HCT116 (cell line): ENCODE data around the gene MED10. TPM values are rescaled to one million over a fixed set of nuclear protein-coding genes. Genes with fewer than 3 reads are reported as not detected.

Experiments used
- ATAC-seq: fragments of 200-7000 bp; cut with Tn5 transposase; 2 replicates; pipeline ENCODE4 v1.9.1; 2020; ENCODE audit warnings: mild to moderate bottlenecking, moderate library complexity
- BruUV-seq: library from RNA; stranded (reverse); fragments of 400-500 nt; replicated peaks from 2 replicates; lab custom pipeline; 2021; lab: Mats Ljungman, UMichigan
- CTCF ChIA-PET: fragments of 300-600 bp; sonication (Branson Sonifier 250); formaldehyde crosslinking; loops from one replicate; lab custom pipeline; 2021; ENCODE audit warnings: antibody characterized with exemption; lab: Charles Lee
- POLR2A ChIA-PET: fragments of 300-600, 350-600 bp; sonication (Branson Sonifier 250); formaldehyde crosslinking; loops from one replicate; lab custom pipeline; 2021; ENCODE audit warnings: antibody characterized with exemption; lab: Charles Lee
- RAD21 ChIA-PET, 2 experiments: fragments of 300-600 bp; sonication (Branson Sonifier 250); formaldehyde crosslinking; loops; one replicate each; lab custom pipeline; 2023; ENCODE audit warnings: low total read pairs in 2 of 2; ENCODE audit not compliant: uncharacterized antibody in 2 of 2, unreplicated experiment in 2 of 2, low non-redundant PET in 1 of 2; lab: Charles Lee
- DNase-seq: peaks from one replicate; pipeline ENCODE4 v3.0.0-alpha.2; 2010; ENCODE audit warnings: low read depth, low spot score
- H2AFZ ChIP-seq: fragments of 200-600 bp; shearing (Covaris generic), sonication (generic); 2 replicates; pipeline ENCODE4 v1.6.1; 2017; ENCODE audit warnings: low read depth, mixed run types, mixed read lengths, antibody characterized with exemption, low read length; ENCODE audit not compliant: poor library complexity, severe bottlenecking
- H3K27ac ChIP-seq: 2 replicates; pipeline ENCODE4 v1.5.1; 2012; ENCODE audit warnings: low read depth, low read length
- H3K27me3 ChIP-seq: fragments of 200-600 bp; sonication (generic); 2 replicates; pipeline ENCODE4 v1.6.1; 2016; ENCODE audit warnings: mixed run types, low read length, mixed read lengths; ENCODE audit not compliant: insufficient read depth
- H3K36me3 ChIP-seq, 2 experiments: fragments of 200-500 bp in 1 of 2; fragments of 200-600 bp in 1 of 2; sonication (Bioruptor generic) in 1 of 2; sonication (generic) in 1 of 2; 2 replicates each; pipeline versions ENCODE4 v1.5.1 to v1.6.1; 2014 to 2016; ENCODE audit warnings: low read length in 2 of 2, inconsistent platforms in 1 of 2, mixed read lengths in 1 of 2, mixed run types in 1 of 2; ENCODE audit not compliant: insufficient read depth in 2 of 2, control insufficient read depth in 1 of 2
- H3K4me1 ChIP-seq, 2 experiments: fragments of 200-600 bp in 1 of 2; sonication (generic) in 1 of 2; 2 replicates each; pipeline versions ENCODE4 v1.5.1 to v1.6.1; 2012 to 2017; ENCODE audit warnings: low read length in 2 of 2, inconsistent platforms in 1 of 2, mild to moderate bottlenecking in 1 of 2, mixed read lengths in 1 of 2, mixed run types in 1 of 2, moderate library complexity in 1 of 2; ENCODE audit not compliant: insufficient read depth in 2 of 2, control insufficient read depth in 1 of 2
- H3K4me2 ChIP-seq: fragments of 200-600 bp; sonication (generic); 2 replicates; pipeline ENCODE4 v1.6.1; 2017; ENCODE audit warnings: mixed run types, low read length, mixed read lengths
- H3K4me3 ChIP-seq, 2 experiments: fragments of 200-600 bp in 1 of 2; sonication (generic) in 1 of 2; replicated peaks in 1 of 2; 2 replicates each; pipeline ENCODE4 v1.5.1; 2011 to 2016; ENCODE audit warnings: low read length in 2 of 2, control low read depth in 1 of 2, low read depth in 1 of 2, mild to moderate bottlenecking in 1 of 2, mixed read lengths in 1 of 2, mixed run types in 1 of 2
- H3K79me2 ChIP-seq: fragments of 200-600 bp; sonication (generic); 2 replicates; pipeline ENCODE4 v1.6.1; 2017; ENCODE audit warnings: mild to moderate bottlenecking, mixed run types, low read length, moderate library complexity, mixed read lengths; ENCODE audit not compliant: insufficient read depth
- H3K9ac ChIP-seq: fragments of 200-600 bp; sonication (generic); 2 replicates; pipeline ENCODE4 v1.6.1; 2016; ENCODE audit warnings: low read length, mixed read lengths
- H3K9me2 ChIP-seq: fragments of 200-600 bp; sonication (generic), shearing (Covaris generic); 2 replicates; pipeline ENCODE4 v1.6.1; 2017; ENCODE audit warnings: mixed run types, mild to moderate bottlenecking, moderate library complexity; ENCODE audit not compliant: insufficient read depth
- H3K9me3 ChIP-seq, 2 experiments: fragments of 200-500 bp in 1 of 2; fragments of 200-600 bp in 1 of 2; sonication (Bioruptor generic) in 1 of 2; sonication (generic) in 1 of 2; 2 replicates each; pipeline ENCODE4 v1.6.1; 2014 to 2017; ENCODE audit warnings: low read length in 2 of 2, mixed read lengths in 2 of 2, inconsistent platforms in 1 of 2, low read depth in 1 of 2, mild to moderate bottlenecking in 1 of 2, mixed run types in 1 of 2, moderate library complexity in 1 of 2; ENCODE audit not compliant: control insufficient read depth in 1 of 2, insufficient read depth in 1 of 2
- H4K20me1 ChIP-seq: fragments of 200-600 bp; sonication (generic), shearing (Covaris generic); 2 replicates; pipeline ENCODE4 v1.6.1; 2017; ENCODE audit warnings: mixed run types, mild to moderate bottlenecking, moderate library complexity; ENCODE audit not compliant: insufficient read depth
- CBX3 ChIP-seq: IDR thresholded peaks from 2 replicates; pipeline ENCODE4 v1.6.1; 2012; ENCODE audit warnings: low read depth
- CEBPB ChIP-seq: IDR thresholded peaks from 2 replicates; pipeline ENCODE4 v1.6.1; 2012; ENCODE audit warnings: low read depth
- EZH2 ChIP-seq: fragments of 200-600 bp; sonication (generic); IDR thresholded peaks from 2 replicates; pipeline ENCODE4 v1.6.1; 2017; ENCODE audit warnings: antibody characterized with exemption, mixed run types
- JUND ChIP-seq: IDR thresholded peaks from 2 replicates; pipeline ENCODE4 v1.6.1; 2012
- MAX ChIP-seq: IDR thresholded peaks from 2 replicates; pipeline ENCODE4 v1.6.1; 2012
- RAD21 ChIP-seq: IDR thresholded peaks from 2 replicates; pipeline ENCODE4 v1.6.1; 2012; ENCODE audit warnings: low read depth, mild to moderate bottlenecking
- SIN3A ChIP-seq: IDR thresholded peaks from 2 replicates; pipeline ENCODE4 v1.6.1; 2012; ENCODE audit warnings: low read depth
- intact Hi-C: fragments of 100-400 bp; cut with micrococcal nuclease; formaldehyde crosslinking; loops from 2 replicates; pipeline ENCODE4 v1.10.0; 2022
- total RNA-seq: library from RNA; stranded (reverse); gene quantifications from one replicate; pipeline ENCODE4 v1.2.1, GENCODE V29; 2021; ENCODE audit not compliant: unreplicated experiment
- TF ChIP-seq, protein P1 (sequence below): IDR thresholded peaks from 2 replicates; pipeline ENCODE4 v1.6.1; 2011; ENCODE audit warnings: mild to moderate bottlenecking, low read length, moderate library complexity; ENCODE audit not compliant: insufficient replicate concordance; ENCODE audit errors: extremely low read depth

The MED10 gene
- total RNA-seq, 1 experiment from 2014 or later = 35.0 TPM

DNA sequence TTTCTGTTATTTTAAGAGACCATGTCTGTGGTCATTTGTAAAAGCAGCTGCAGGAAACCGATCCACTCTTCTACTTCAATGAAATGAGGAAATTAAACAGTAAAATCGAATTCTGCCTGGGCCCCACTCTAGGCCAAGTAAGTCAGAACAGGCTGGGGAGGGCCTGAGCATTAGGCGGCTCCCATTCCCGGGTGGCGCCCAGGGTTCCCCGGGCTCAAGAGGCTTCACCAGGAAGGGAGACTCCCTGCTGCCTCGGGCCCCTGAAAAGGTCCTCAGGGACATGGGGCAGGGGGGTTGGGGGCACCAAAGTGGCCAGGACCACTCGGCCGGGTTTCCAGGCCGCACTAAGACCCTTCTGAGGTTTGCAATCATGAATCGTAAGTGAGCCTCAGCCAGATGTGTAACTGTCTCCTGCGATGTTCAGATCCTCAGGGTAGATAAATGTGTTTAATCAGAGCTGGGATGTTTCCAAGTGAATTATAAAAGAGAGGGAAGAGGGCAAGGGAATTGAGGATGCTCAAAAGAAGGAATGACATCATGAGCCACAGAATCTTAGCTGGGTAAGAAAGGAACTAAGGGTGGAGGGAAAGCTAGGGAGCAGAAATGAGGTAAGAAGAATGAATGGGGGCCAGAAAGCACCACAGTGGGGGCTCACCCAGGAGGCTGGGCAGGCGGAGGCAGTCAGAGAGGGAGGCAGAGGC, 24.6 kb downstream of the MED10 start:
- Histone ChIP-seq H2AFZ (no peak overlapping the region), H3K4me1 (no peaks in the 10 kb centered on the region), H3K4me2 (no peak overlapping the region), H3K4me3 (no peak overlapping the region), H3K9ac (no peak overlapping the region), H3K27me3 (peaks cover 17% of the 10 kb centered on the region; the same call in 1 of the 2 replicates), H3K9me3 (no peaks in the 10 kb centered on the region), H3K27ac (no peak overlapping the region), H4K20me1 (no peaks in the 10 kb centered on the region), H3K79me2 (no peaks in the 10 kb centered on the region), H3K9me2 (no peaks in the 10 kb centered on the region), H3K36me3 (no peaks in the 10 kb centered on the region)
- intact Hi-C loops = no loop called here
- BruUV-seq = no TSS peak
- no peak for DNase-seq
- no peak for ATAC-seq
- RAD21 ChIA-PET = no interaction called here
- CTCF ChIA-PET = no interaction called here
- TF ChIP-seq, protein P1, sequence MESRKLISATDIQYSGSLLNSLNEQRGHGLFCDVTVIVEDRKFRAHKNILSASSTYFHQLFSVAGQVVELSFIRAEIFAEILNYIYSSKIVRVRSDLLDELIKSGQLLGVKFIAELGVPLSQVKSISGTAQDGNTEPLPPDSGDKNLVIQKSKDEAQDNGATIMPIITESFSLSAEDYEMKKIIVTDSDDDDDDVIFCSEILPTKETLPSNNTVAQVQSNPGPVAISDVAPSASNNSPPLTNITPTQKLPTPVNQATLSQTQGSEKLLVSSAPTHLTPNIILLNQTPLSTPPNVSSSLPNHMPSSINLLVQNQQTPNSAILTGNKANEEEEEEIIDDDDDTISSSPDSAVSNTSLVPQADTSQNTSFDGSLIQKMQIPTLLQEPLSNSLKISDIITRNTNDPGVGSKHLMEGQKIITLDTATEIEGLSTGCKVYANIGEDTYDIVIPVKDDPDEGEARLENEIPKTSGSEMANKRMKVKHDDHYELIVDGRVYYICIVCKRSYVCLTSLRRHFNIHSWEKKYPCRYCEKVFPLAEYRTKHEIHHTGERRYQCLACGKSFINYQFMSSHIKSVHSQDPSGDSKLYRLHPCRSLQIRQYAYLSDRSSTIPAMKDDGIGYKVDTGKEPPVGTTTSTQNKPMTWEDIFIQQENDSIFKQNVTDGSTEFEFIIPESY = no peak
- TF ChIP-seq JUND = no peak
- no peak for TF ChIP-seq CBX3
- TF ChIP-seq EZH2 = no peak
- TF ChIP-seq RAD21 = no peak
- TF ChIP-seq MAX = no peak
- no peak for TF ChIP-seq CEBPB
- no peak for TF ChIP-seq SIN3A
- POLR2A ChIA-PET = no interaction called here
